ENCODE data around the gene CMIP. TPM values are rescaled to one million over a fixed set of nuclear protein-coding genes. Genes with fewer than 3 reads are reported as not detected.

Gene CMIP
- polyA plus RNA-seq, 1 donor from 2014 or later = 15.1 TPM

GRCh38 chr16:81551821-81552304 lies 107.3 kb downstream of the CMIP start:
- Histone ChIP-seq H3K9me2 (ENCODE audit: insufficient read depth, low read length) (no peaks in the 10 kb centered on the region), H3K27me3 (ENCODE audit: insufficient read depth, low read depth, low read length) (no peaks in the 10 kb centered on the region), H4K20me1 (ENCODE audit: insufficient read depth) (no peaks in the 10 kb centered on the region), H2AFZ (ENCODE audit: low read depth, low read length) (no peak overlapping the region), H3K4me2 (ENCODE audit: low read length) (no peak overlapping the region), H3K9me3 (ENCODE audit: low read length) (no peaks in the 10 kb centered on the region), H3K4me3 (ENCODE audit: low read length) (no peak overlapping the region), H3K36me3 (ENCODE audit: insufficient read depth, low read length) (no peaks in the 10 kb centered on the region), H3K27ac (ENCODE audit: low read length) (no peak overlapping the region), H3F3A (ENCODE audit: insufficient read depth, low read length, poor library complexity, severe bottlenecking) (peaks cover 4% of the 10 kb centered on the region), H3K79me2 (replicated peaks; ENCODE audit: insufficient read depth, low read length) (peaks cover 49% of the 10 kb centered on the region), H3K9ac (ENCODE audit: low read length) (no peak overlapping the region)
- TF ChIP-seq POLR2AphosphoS5 (IDR thresholded peaks at IDR 0.05) = no peak
- TF ChIP-seq, protein P1, sequence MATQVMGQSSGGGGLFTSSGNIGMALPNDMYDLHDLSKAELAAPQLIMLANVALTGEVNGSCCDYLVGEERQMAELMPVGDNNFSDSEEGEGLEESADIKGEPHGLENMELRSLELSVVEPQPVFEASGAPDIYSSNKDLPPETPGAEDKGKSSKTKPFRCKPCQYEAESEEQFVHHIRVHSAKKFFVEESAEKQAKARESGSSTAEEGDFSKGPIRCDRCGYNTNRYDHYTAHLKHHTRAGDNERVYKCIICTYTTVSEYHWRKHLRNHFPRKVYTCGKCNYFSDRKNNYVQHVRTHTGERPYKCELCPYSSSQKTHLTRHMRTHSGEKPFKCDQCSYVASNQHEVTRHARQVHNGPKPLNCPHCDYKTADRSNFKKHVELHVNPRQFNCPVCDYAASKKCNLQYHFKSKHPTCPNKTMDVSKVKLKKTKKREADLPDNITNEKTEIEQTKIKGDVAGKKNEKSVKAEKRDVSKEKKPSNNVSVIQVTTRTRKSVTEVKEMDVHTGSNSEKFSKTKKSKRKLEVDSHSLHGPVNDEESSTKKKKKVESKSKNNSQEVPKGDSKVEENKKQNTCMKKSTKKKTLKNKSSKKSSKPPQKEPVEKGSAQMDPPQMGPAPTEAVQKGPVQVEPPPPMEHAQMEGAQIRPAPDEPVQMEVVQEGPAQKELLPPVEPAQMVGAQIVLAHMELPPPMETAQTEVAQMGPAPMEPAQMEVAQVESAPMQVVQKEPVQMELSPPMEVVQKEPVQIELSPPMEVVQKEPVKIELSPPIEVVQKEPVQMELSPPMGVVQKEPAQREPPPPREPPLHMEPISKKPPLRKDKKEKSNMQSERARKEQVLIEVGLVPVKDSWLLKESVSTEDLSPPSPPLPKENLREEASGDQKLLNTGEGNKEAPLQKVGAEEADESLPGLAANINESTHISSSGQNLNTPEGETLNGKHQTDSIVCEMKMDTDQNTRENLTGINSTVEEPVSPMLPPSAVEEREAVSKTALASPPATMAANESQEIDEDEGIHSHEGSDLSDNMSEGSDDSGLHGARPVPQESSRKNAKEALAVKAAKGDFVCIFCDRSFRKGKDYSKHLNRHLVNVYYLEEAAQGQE (IDR thresholded peaks at IDR 0.05; ENCODE audit: borderline replicate concordance) = no peak
- TF ChIP-seq CTCF (IDR thresholded peaks at IDR 0.05; ENCODE audit: poor library complexity, severe bottlenecking) = no peak
- TF ChIP-seq TAF1 (IDR thresholded peaks at IDR 0.05; ENCODE audit: low read depth) = no peak
- no peak for TF ChIP-seq EP300 (conservative IDR thresholded peaks at IDR 0.05; ENCODE audit: poor library complexity, severe bottlenecking)
- no peak for TF ChIP-seq MXI1 (conservative IDR thresholded peaks at IDR 0.05; ENCODE audit: poor library complexity, severe bottlenecking)
- no peak for TF ChIP-seq EZH2 (IDR thresholded peaks at IDR 0.05; ENCODE audit: borderline replicate concordance, insufficient read depth, low read length, poor library complexity, severe bottlenecking)
- TF ChIP-seq SMC3 (conservative IDR thresholded peaks at IDR 0.05; ENCODE audit: poor library complexity) = no peak
- TF ChIP-seq RAD21 (conservative IDR thresholded peaks at IDR 0.05) = no peak

DNA sequence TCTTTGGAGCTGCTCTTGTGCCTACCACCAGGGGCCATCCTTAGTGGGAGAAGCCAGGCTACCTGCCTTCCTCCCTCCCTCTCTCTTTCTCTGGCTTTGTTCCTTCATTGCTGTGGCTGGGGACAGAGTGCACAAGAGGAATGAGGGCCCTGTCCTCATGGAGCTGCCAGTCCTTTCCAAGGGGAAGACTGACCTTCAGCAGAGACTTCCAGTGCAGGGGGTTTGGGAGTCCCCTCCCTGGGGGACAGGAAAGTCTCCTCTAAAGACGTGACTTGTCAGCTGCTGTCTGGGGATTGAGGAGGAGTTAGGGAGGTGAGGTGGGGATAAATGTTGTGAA lies 108.1 kb downstream of the CMIP start:
- H3F3A ChIP-seq (ENCODE audit: insufficient read depth, low read length, poor library complexity, severe bottlenecking) = peaks cover 4% of the 10 kb centered on the region
- peaks cover under 1% of the 10 kb centered on the region for H4K20me1 ChIP-seq (ENCODE audit: insufficient read depth)
- no peaks in the 10 kb centered on the region for H3K36me3 ChIP-seq (ENCODE audit: insufficient read depth, low read length)
- no peak overlapping the region for H3K27ac ChIP-seq (ENCODE audit: low read length)
- H3K4me3 ChIP-seq (ENCODE audit: low read length) = no peak overlapping the region
- no peak overlapping the region for H2AFZ ChIP-seq (ENCODE audit: low read depth, low read length)
- no peaks in the 10 kb centered on the region for H3K27me3 ChIP-seq (ENCODE audit: insufficient read depth, low read depth, low read length)
- H3K79me2 ChIP-seq (replicated peaks; ENCODE audit: insufficient read depth, low read length) = peaks cover 51% of the 10 kb centered on the region
- H3K4me2 ChIP-seq (ENCODE audit: low read length) = no peak overlapping the region
- no peaks in the 10 kb centered on the region for H3K9me3 ChIP-seq (ENCODE audit: low read length)
- no peak overlapping the region for H3K9ac ChIP-seq (ENCODE audit: low read length)
- no peaks in the 10 kb centered on the region for H3K9me2 ChIP-seq (ENCODE audit: insufficient read depth, low read length)
- TF ChIP-seq TAF1 (IDR thresholded peaks at IDR 0.05; ENCODE audit: low read depth) (no peak), RAD21 (conservative IDR thresholded peaks at IDR 0.05) (no peak), EP300 (conservative IDR thresholded peaks at IDR 0.05; ENCODE audit: poor library complexity, severe bottlenecking) (no peak), CTCF (IDR thresholded peaks at IDR 0.05; ENCODE audit: poor library complexity, severe bottlenecking) (no peak), SMC3 (conservative IDR thresholded peaks at IDR 0.05; ENCODE audit: poor library complexity) (no peak), MXI1 (conservative IDR thresholded peaks at IDR 0.05; ENCODE audit: poor library complexity, severe bottlenecking) (no peak), EZH2 (IDR thresholded peaks at IDR 0.05; ENCODE audit: borderline replicate concordance, insufficient read depth, low read length, poor library complexity, severe bottlenecking) (no peak), POLR2AphosphoS5 (IDR thresholded peaks at IDR 0.05) (no peak)
- TF ChIP-seq, protein P1 (IDR thresholded peaks at IDR 0.05; ENCODE audit: borderline replicate concordance) = no peak
